NCI-H2196 (cell line): Measurements from ENCODE around the gene RALGAPA2.
"Not testable (repeated sequence)": the region's sequence is repeated elsewhere in the genome, so short reads cannot be mapped to it uniquely, and the experiment has no call there.

Experiments
- DNase-seq: peaks from one replicate; lab custom pipeline; 2025; ENCODE audit not compliant: unreplicated experiment; lab: John Stamatoyannopoulos, UW

The RALGAPA2 gene

GRCh38 chr20:20358801-20359200 lies 353.6 kb downstream of the RALGAPA2 start:
- DNase-seq: peak; percentile 11

- not testable (repeated sequence) for DNase-seq
These were observed 356.9 kb downstream of the RALGAPA2 start for GRCh38 chr20:20355503-20355902.

DNA sequence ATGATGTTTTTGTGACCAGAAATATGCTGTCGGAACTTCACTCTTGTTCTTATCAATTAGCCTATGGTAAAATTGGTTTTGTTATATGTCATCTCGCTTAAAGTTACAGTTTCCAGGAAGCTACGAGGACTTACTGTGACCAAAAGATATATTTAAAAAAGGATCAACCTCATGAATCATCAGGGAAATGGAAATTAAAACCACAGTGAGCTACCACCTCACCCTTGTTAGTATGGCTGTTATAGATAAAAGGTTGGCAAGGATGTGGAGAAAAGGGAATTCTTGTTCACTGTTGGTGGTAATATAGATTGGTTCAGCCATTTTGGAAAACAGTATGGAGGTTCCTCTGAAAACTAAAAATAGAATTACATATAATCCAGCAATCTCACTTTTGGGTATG lies 358.9 kb downstream of the RALGAPA2 start:
- no peak for DNase-seq

DNA sequence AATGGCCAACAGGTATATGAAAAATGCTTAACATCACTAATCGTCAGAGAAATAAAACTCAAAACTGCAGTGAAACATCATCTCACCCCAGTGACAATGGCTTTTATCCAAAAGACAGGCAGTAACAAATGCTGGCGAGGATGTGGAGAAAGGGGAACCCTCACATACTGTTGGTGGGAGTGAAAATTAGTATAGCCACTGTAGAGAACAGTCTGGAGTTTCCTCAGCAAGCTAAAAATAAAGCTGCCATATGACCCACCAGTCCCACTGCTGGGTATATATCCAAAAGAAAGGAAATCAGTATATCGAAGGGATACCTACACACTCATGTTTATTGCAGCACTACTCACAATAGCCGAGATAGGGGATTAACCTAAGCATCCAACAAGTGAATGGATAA lies 368.0 kb downstream of the RALGAPA2 start:
- no peak for DNase-seq

DNA sequence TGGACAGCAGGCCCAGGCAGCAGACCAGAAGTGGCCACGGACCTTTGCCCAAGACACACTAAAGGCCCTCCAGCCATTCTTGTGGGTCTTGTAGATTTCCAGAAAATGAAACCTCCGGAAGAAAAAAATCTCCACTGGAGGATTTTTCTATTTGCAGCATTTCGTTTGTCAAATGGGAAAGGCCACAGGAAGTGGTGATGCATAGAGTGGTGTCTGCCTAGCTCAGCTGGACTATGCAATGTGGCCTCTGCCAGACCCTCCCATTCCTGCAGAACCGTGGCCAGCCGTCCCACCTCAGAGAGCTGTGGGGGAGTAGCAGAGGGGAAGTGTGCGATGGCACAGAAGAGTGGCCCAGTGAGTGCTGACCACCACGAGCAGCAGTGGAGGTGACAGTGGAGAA lies 368.5 kb downstream of the RALGAPA2 start:
- no peak for DNase-seq
